ENCODE measurements around the gene GRIP1.

The GRIP1 gene

DNA sequence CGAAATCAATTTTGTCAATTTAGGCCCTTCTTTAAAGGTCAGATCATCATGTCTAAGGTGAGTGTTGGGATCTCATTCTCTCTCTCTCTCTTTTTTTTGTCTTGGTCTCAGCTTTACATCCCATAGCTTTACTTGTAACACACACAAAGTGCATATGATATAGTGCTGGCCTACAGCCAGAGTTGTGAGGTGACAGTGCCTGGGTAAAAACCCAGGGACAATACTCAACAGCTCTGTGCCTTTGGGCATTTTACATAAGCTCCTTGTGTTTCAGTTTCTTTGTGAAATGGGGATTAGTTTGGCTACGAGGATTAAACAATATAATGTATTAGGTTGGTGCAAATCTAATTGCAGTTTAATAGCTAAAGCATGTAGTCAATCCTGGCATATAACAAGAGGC lies 40.2 kb downstream of the GRIP1 start:
- no peak for DNase-seq

DNA sequence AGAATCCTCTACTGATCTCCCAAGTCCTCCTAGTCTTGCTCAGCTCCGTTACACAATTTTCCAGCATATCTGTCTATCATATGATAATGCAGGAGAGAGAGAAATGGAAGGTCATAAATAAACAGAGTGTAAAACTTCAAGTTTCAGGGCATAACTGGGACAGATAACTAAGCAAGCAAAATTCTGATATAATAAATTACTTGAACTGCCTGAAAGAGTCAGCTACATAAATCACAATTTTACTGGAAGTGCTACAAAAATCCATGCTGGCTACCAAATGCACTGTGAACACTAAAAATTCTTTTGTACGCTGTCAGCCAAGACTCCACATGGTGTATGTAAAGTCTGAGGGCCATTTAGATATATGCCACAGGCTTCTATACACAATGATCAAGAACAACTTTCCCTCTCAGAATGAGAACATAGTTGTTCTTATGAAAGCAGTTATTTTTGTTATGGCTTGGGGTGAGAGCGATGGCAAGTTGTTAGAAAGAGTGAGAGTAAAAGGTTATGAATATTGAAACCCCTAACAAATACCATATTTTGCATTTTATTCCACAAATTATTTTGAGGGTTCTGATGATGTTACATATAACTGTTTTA lies 41.1 kb downstream of the GRIP1 start:
- DNase-seq: no peak

DNA sequence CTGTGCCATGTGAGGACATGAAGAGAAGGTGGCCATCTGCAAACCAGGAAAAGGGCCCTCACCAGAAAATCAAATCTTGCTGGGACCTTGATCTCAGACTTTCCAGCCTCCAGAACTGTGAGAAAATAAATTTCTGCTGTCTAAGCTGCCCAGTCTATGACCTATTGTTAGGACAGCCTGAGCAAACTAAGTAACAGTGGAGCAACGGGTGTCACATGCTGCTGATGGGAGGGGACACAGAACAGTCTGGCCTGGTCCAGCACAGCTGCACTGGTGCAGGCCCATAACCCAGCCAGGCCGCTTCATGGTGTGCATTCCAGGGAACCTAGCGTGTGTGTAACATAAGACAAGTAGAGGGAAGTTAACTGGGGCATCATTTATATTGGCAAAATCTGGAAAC lies 42.1 kb downstream of the GRIP1 start:
- DNase-seq: no peak

DNA sequence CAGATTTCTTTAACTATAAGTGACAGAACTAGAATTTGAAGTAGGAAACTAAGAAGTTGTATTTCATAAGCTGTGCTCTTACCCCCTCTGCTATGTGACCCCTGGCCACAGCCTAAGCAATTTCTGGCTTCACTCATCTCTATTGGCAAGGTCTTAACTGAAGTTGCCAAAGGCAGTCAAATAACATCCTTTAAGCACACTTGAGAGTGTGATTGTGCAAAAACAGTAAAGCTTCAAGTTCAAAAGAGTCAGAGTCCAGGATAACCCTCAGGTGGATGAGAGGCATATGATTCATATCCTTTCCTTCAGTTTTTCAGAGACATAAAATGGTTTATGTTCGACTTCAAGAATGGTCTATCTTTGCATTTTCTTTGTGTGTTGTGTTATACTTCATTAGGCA lies 45.2 kb downstream of the GRIP1 start:
- DNase-seq: no peak

- DNase-seq: no peak
These were observed 49.6 kb downstream of the GRIP1 start for GRCh38 chr12:66629138-66629870.

- DNase-seq: no peak
These were observed 50.9 kb downstream of the GRIP1 start for GRCh38 chr12:66627988-66628317.

DNA sequence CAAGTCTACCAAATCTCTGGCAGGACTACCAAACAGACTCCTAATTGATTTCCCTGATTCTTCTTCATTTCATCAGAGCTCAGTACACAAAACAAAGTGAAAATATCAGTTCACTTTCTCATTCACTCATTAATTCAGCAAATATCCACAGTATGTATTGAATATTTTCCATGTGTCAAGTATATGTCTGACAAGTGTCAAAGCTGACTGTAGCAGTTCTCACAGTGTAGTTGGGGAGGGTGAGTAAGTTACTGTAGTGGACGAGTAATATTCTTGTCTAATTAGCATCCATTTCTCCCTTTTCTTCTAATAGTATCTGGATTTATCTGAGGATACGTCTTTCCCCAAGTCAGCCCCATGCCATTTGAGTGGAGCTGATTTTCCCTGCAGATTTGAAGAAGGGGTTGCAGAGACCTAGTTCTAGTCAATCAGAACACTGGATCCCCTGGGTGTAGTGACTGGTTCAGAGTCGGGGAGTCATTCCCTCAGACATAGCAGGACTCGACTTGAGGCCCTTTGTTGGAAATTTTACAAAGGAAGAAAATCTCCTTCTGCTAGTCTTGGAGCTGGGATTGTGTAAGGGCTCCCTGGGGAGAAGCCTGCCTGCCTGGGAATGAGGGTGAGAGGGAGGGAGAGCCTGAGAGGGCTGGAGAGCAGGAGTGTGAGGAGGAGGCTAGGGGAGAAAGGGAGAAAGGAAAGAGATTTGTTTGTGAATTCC lies 51.4 kb downstream of the GRIP1 start:
- no peak for DNase-seq

GRCh38 chr12:66624806-66625205 lies 54.1 kb downstream of the GRIP1 start:
- no peak for DNase-seq

GRCh38 chr12:66623455-66623854 lies 55.4 kb downstream of the GRIP1 start:
- DNase-seq: no peak

GRCh38 chr12:66620688-66621087 lies 58.2 kb downstream of the GRIP1 start:
- DNase-seq: no peak

DNA sequence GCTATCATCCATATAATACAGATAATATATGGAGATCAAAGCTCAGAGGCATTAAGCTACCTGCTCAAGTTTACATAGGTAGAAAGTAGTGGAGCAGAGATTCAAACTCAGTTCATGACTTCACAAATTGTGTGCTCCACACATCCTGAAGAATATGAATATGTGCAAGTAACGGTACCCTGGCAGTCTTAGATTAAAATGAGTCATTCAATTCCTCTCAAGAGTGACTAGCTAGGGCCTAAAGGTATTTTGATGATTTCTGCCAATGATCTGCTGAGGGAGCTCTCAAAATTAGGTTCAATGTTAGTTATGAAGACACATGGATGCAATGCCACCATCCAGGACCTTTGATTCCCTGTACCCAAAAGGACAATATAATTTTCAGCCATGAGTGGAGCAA lies 58.9 kb downstream of the GRIP1 start:
- DNase-seq: no peak

DNA sequence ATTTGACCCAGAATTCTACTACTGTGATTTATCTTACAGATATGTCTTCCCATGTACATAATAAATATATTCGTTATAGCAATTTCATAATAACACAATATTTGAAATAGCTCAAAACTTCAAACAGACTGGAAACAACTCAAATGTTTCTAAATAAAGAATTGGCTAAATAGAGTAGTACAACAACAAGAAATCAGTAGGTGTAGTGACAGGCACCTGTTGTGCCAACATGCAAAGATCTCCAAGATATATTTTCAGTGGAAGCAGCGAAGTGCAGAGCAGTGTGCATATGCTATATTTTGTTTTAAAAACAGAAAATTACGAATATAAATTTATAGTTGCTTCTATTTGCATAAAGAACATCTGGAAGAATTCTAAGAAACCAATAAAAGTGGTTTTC lies 60.9 kb downstream of the GRIP1 start:
- no peak for DNase-seq

- no peak for DNase-seq
These were observed 66.6 kb downstream of the GRIP1 start for GRCh38 chr12:66612090-66612775.

DNA sequence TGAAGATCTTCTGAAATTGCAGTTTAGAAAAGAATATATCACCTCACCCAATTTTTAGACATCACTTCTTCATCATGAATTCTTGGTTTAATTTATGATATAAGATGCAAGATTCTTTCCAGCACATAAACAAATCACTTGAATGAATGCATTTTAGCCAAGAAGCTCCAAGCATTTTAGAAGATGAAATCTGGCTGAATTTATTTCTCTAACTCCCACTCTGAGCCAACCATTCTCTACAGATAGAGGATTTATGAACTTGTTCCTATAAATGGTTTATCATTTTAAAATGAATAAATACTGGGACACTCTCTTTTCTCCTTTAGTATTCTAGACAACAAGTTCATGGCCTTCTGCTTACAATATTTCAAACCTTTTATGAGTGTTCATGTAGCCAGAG lies 71.7 kb downstream of the GRIP1 start:
- DNase-seq: no peak

- DNase-seq: no peak
These were observed 73.6 kb downstream of the GRIP1 start for GRCh38 chr12:66605293-66605692.

- no peak for DNase-seq
These were observed 74.8 kb downstream of the GRIP1 start for GRCh38 chr12:66603981-66604479.

- DNase-seq: no peak
These were observed 75.4 kb downstream of the GRIP1 start for GRCh38 chr12:66603461-66603860.

GRCh38 chr12:66602483-66603143 lies 76.3 kb downstream of the GRIP1 start:
- DNase-seq: no peak

DNA sequence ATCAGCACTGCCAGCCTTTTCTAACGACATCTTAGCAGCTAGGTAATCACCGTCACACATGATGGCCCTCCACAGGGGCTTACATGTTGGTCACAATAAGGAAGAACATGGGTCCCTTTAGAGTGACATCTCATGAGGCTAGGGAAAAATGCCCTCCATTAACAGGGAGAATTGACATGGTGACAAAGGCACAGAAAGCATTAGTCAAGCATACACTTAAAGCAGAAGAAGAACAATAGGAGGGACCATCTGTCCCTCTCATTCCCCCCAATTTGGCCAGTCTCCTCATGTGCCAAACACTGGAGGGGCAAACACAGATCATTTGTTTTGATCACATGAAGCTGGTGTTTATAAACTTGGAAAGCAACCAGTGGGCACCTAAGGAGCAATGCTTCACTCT lies 78.0 kb downstream of the GRIP1 start:
- DNase-seq: no peak

DNA sequence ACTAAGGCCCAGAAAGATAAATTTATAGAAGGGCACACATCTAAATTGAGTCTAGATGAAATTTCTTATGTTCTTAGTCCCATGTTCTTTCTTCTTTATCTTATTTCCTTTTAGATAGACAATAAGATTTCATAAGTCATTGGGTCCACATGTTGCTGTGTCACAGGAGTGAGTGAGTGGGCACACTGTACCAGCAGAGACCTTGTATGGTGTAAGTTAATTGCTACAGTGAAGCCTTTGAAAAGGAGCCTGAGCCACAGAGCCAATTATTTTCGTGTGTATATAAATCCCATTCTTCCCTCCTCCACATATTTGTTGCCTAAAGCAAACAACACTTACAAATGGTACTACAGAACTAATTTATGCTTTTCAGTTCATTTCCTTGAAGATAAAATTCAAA lies 79.1 kb downstream of the GRIP1 start:
- no peak for DNase-seq

DNA sequence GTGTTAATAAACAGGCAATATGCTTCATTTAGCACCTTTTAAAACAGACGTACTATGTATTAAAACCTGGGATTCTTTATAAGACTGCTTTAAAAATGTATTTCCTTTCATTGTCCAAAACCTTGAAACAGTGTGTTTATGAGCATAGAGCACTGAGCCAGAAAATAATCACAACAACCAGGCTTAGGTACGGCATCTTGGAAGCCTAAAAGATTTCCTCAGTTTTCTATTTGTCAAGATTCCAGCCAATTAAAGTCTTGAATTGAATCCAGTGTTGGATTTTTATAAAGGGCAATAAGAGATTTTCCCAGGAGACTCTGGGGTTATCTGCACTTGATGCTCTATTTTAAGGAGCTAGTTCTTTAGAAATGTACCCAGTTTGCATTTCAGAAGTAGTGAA lies 80.3 kb downstream of the GRIP1 start:
- DNase-seq: no peak

GRCh38 chr12:66598079-66598478 lies 80.8 kb downstream of the GRIP1 start:
- no peak for DNase-seq

DNA sequence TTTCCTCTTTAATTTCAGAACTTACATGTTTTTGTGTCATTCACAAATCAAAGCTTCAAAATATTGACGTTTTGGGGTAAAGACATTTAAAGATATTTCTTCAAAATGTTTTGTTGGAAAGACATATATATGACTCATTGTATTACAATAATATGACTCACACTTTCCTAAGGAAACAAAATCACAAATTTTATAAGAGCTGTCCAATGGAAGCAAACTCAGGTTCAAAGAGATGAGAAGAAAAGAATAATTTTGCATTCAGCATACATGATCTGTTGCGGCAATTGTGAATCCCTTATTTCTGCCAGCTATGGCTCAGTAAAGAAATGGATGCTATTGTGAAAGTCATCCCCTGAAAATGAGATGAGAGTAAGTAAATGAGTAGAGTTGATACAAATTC lies 82.7 kb downstream of the GRIP1 start:
- DNase-seq: no peak

Measured in activated CD4-positive, alpha-beta T cell treated with anti-CD3 and anti-CD28 coated beads, Interleukin-2, amount 50 U/mL, for 16 hours (primary cell).